Skin of body (tissue), 2 donors: ENCODE data around the gene SERPINB7. TPM values are rescaled to one million over a fixed set of nuclear protein-coding genes. Genes with fewer than 3 reads are reported as not detected.

Experiments
- DNase-seq: peaks from one replicate; lab custom pipeline; 2025; lab: John Stamatoyannopoulos, UW
- total RNA-seq: library from RNA; depleted of rRNA; stranded (reverse); fragments of >200 nt; gene quantifications from one replicate; pipeline ENCODE4 v1.2.3, GENCODE V29; 2014

The SERPINB7 gene
- total RNA-seq, 1 donor from 2014 or later: 14.6 TPM

DNA sequence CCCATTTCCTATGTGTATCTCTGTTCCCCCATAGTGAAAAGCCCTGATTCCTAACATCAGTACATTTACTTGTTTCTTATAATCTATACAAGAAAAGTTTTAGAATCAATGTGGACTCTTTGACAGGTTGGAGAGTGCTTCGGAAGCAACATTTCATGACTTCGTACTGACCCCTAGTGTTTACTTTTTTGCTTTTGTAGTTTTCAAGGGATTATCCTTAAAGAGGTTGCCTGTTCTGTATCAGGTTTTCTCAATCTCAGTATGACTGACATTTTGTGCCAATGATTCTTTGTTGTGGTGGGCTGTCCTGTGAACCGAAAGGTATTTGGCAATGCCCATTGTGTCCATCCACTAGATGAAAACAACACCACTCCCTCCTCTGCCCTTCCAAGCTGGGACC is 69.0 kb downstream of the SERPINB7 start:
- DNase-seq: peak; percentile 30

DNA sequence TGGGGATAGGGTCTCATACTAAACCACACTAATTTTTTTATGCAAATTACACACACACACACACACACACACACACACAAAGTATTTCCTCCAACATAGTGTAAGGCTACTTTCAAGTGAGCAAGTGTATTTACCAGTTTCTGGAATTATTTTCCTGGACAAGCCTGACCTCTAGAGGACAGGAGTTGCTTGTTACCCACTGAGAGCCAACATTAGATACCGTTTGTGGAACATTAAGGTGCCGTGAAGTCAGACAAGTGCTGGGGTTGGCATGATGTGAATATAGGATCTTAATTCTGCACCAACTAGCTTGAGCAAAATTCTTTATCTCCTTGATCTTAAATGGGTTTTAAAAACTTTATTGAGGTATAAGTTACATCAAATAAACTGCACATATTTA is 72.9 kb downstream of the SERPINB7 start:
- no peak for DNase-seq

GRCh38 chr18:63850020-63850419 is 74.8 kb downstream of the SERPINB7 start:
- DNase-seq: no peak

GRCh38 chr18:63850636-63851035 is 75.4 kb downstream of the SERPINB7 start:
- no peak for DNase-seq

Other genes with a start within 250 kb of the SERPINB7 start
- gene SERPINB12, start 233.0 kb upstream of the SERPINB7 start, total RNA-seq: 64.6 TPM
- 21.2 TPM for gene SERPINB13, start 188.1 kb upstream of the SERPINB7 start, total RNA-seq
- 29.1 TPM for gene SERPINB4, start 131.2 kb upstream of the SERPINB7 start, total RNA-seq
- gene SERPINB3, start 113.5 kb upstream of the SERPINB7 start, total RNA-seq: 49.5 TPM
- gene SERPINB11, start 72.5 kb upstream of the SERPINB7 start, total RNA-seq: not detected
- 153 TPM for gene SERPINB2, start 112.3 kb downstream of the SERPINB7 start, total RNA-seq
- gene SERPINB10, start 132.5 kb downstream of the SERPINB7 start, total RNA-seq: 3.9 TPM
- 0.20 TPM for gene HMSD, start 173.9 kb downstream of the SERPINB7 start, total RNA-seq
- gene SERPINB8, start 194.7 kb downstream of the SERPINB7 start, total RNA-seq: 12.4 TPM